Hematopoietic multipotent progenitor cell treated with erythropoietin and hydrocortisone succinate and interleukin-3 and kit ligand, for 4 days (in vitro differentiated cells): ENCODE results near the gene GABRP.
A peak's percentile ranks its signal among the peaks of the same experiment; 100 is the strongest.

Experiments used
- DNase-seq: peaks from one replicate; pipeline ENCODE4 v3.0.0-alpha.2; 2015

GABRP gene

GRCh38 chr5:170861917-170862766 is 78.6 kb downstream of the GABRP start, which contains the start of gene RANBP17:
Gene RANBP17, plus strand, starts transcription at chr5:170862018.
- peak; percentile 91 for DNase-seq

- no peak for DNase-seq
These were observed 80.1 kb downstream of the GABRP start for GRCh38 chr5:170863646-170864045.
